GM12878 (cell line): ENCODE results near the gene IREB2. TPM values are rescaled to one million over a fixed set of nuclear protein-coding genes. Genes with fewer than 3 reads are reported as not detected.

ENCODE experiments used
- ASH2L ChIP-seq: fragments of 300-600, 200-600 bp; sonication (generic); IDR thresholded peaks from 2 replicates; pipeline ENCODE4 v1.6.1; 2017; ENCODE audit warnings: low read depth, mild to moderate bottlenecking, borderline replicate concordance
- BRCA1 ChIP-seq: IDR thresholded peaks from 2 replicates; pipeline ENCODE4 v1.6.1; 2011; ENCODE audit warnings: low read depth, low read length, improper control_type of control experiment
- CBX3 ChIP-seq: fragments of 200-600 bp; sonication (generic); IDR thresholded peaks from 2 replicates; pipeline ENCODE4 v1.6.1; 2016; ENCODE audit warnings: low read depth, borderline replicate concordance
- CREB1 ChIP-seq: IDR thresholded peaks from 2 replicates; pipeline ENCODE4 v1.6.1; 2012; ENCODE audit warnings: low read depth, mild to moderate bottlenecking, inconsistent platforms
- FOS ChIP-seq: IDR thresholded peaks from 3 replicates; pipeline ENCODE4 v1.6.1; 2011; ENCODE audit warnings: borderline replicate concordance; ENCODE audit not compliant: insufficient read length; ENCODE audit errors: extremely low read depth
- FOXM1 ChIP-seq: IDR thresholded peaks from 2 replicates; pipeline ENCODE4 v1.6.1; 2012; ENCODE audit warnings: low read depth, mild to moderate bottlenecking, inconsistent platforms, low read length, moderate library complexity
- HSF1 ChIP-seq: fragments of 150-350 bp; IDR thresholded peaks from 2 replicates; pipeline ENCODE4 v1.6.1; 2014; ENCODE audit warnings: mild to moderate bottlenecking, low read depth, low read length
- IRF5 ChIP-seq: fragments of 450-650 bp; IDR thresholded peaks from 2 replicates; pipeline ENCODE4 v1.6.1; 2017; ENCODE audit warnings: borderline replicate concordance
- REST ChIP-seq: IDR thresholded peaks from 2 replicates; pipeline ENCODE4 v1.6.1; 2012; ENCODE audit warnings: mild to moderate bottlenecking, low read depth, low read length
- SRF ChIP-seq, 2 experiments: IDR thresholded peaks; 2 replicates each; pipeline ENCODE4 v1.6.1; 2011; ENCODE audit warnings: low read depth in 2 of 2, low read length in 2 of 2, mild to moderate bottlenecking in 1 of 2, moderate library complexity in 1 of 2
- USF2 ChIP-seq: IDR thresholded peaks from 2 replicates; pipeline ENCODE4 v1.6.1; 2011; ENCODE audit warnings: low read depth, low read length, improper control_type of control experiment, borderline replicate concordance
- YBX1 ChIP-seq: fragments of 450-650 bp; IDR thresholded peaks from 2 replicates; pipeline ENCODE4 v1.6.1; 2016; ENCODE audit warnings: antibody characterized with exemption
- ZNF622 ChIP-seq: fragments of 450-650 bp; IDR thresholded peaks from 2 replicates; pipeline ENCODE4 v1.6.1; 2017; ENCODE audit warnings: mild to moderate bottlenecking, inconsistent platforms
- polyA plus RNA-seq, 11 experiments: library from polyadenylated mRNA; depleted of rRNA in 4 of 11; unstranded in 6 of 11; stranded (reverse) in 5 of 11; fragments of >200 nt; fragmentation: Nextera tagmentation in 4 of 11; fragmentation: Illumina TruSeq in 1 of 11; extraction: Ambion mirVana in 4 of 11; extraction: Trizol in 1 of 11; gene quantifications; 1 replicate in 1 of 11; 2 replicates in 10 of 11; pipeline versions ENCODE4 v1.2.1 to v1.2.3, GENCODE V29; 2011 to 2016; ENCODE audit warnings: inconsistent platforms in 2 of 11, missing spikeins in 2 of 11, low read depth in 1 of 11
- total RNA-seq, 4 experiments: library from RNA; depleted of rRNA in 3 of 4; stranded (reverse); fragments of >200 nt in 3 of 4; fragmentation: Illumina TruSeq in 1 of 4; extraction: Trizol in 1 of 4; gene quantifications; 2 replicates each; pipeline versions ENCODE4 v1.2.1 to v1.2.3, GENCODE V29; 2013 to 2021
- TF ChIP-seq, protein P1 (sequence below): IDR thresholded peaks from 2 replicates; pipeline ENCODE4 v1.6.1; 2011; ENCODE audit warnings: low read depth, mild to moderate bottlenecking, low read length, moderate library complexity, borderline replicate concordance; ENCODE audit errors: extremely low read depth
- TF ChIP-seq, protein P2 (sequence below): IDR thresholded peaks from 2 replicates; pipeline ENCODE4 v1.6.1; 2012; ENCODE audit warnings: low read depth, low read length, improper control_type of control experiment
- TF ChIP-seq, protein P3 (sequence below): fragments of 450-650 bp; formaldehyde crosslinking; IDR thresholded peaks from 2 replicates; pipeline ENCODE4 v1.4.0; 2022; ENCODE audit warnings: mild to moderate bottlenecking, moderate library complexity

Gene IREB2
- total and polyA plus RNA-seq, 10 of the 15 experiments (the other 5 are each of a cell fraction or from before 2014, with no cell fraction given): 13.0 to 52.4 (median 24.4) TPM

DNA sequence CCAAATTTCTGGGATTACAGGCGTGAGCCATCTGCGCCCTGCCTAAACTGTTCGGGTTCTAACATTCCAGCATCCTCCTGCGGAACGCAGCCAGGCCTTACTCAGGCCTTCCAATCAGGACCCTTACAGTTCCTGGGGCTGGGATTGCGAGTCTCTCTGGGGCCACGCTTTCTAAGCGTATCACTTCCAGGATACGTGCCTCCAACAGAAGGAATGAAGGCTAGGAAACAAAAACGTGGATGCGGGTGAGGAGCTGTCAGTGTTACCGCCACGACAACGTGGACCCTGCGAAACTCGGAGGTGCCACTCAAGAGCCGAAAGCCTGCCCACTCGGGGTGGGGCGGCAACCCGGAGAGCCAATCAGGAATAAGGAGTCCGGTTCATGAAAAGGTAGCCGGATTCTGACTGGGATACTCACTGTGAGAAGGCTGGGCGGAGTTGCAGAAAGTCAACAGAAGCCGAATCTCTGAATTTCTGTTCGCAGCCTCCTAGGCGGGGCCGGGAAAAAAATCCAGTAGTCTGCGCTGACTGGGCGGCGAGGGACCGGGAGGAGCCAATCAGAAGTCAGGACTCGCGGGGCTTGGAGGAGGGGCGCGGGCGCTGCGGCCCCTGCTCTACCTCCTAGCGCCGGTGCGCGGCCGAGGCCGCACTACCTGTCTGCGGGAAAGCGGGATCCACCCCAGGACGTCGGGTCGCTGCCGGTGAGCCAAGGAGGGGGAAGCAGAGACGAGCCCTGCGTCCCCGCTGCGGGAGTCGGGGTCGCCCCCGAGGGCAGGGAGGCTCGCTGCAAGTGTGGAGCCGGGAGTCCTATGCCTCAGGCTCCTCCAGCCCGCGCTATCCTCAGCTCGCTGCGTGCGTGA, 69.2 kb downstream of the IREB2 start, which contains the start of gene HYKK (continued):
- TF ChIP-seq IRF5: no peak
- TF ChIP-seq CBX3: no peak
- TF ChIP-seq USF2: no peak
- TF ChIP-seq, protein P1, sequence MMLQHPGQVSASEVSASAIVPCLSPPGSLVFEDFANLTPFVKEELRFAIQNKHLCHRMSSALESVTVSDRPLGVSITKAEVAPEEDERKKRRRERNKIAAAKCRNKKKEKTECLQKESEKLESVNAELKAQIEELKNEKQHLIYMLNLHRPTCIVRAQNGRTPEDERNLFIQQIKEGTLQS: no peak
- no peak for TF ChIP-seq HSF1
- TF ChIP-seq, protein P2, sequence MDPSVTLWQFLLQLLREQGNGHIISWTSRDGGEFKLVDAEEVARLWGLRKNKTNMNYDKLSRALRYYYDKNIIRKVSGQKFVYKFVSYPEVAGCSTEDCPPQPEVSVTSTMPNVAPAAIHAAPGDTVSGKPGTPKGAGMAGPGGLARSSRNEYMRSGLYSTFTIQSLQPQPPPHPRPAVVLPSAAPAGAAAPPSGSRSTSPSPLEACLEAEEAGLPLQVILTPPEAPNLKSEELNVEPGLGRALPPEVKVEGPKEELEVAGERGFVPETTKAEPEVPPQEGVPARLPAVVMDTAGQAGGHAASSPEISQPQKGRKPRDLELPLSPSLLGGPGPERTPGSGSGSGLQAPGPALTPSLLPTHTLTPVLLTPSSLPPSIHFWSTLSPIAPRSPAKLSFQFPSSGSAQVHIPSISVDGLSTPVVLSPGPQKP: no peak
- TF ChIP-seq SRF (IDR thresholded peaks at IDR 0.05; ENCODE audit: low read depth in 2 of 2, low read length in 2 of 2): no peak
- TF ChIP-seq, protein P3, sequence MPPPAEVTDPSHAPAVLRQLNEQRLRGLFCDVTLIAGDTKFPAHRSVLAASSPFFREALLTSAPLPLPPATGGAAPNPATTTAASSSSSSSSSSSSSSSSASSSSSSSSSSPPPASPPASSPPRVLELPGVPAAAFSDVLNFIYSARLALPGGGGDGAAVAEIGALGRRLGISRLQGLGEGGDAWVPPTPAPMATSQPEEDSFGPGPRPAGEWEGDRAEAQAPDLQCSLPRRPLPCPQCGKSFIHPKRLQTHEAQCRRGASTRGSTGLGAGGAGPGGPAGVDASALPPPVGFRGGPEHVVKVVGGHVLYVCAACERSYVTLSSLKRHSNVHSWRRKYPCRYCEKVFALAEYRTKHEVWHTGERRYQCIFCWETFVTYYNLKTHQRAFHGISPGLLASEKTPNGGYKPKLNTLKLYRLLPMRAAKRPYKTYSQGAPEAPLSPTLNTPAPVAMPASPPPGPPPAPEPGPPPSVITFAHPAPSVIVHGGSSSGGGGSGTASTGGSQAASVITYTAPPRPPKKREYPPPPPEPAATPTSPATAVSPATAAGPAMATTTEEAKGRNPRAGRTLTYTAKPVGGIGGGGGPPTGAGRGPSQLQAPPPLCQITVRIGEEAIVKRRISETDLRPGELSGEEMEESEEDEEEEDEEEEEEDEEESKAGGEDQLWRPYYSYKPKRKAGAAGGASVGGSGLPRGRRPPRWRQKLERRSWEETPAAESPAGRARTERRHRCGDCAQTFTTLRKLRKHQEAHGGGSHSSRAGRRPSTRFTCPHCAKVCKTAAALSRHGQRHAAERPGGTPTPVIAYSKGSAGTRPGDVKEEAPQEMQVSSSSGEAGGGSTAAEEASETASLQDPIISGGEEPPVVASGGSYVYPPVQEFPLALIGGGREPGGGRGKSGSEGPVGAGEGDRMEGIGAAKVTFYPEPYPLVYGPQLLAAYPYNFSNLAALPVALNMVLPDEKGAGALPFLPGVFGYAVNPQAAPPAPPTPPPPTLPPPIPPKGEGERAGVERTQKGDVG (CRISPR knock-in tag): no peak
- TF ChIP-seq REST: no peak
- TF ChIP-seq FOS: no peak
- no peak for TF ChIP-seq YBX1
- TF ChIP-seq FOXM1: no peak
- no peak for TF ChIP-seq ASH2L
- no peak for TF ChIP-seq BRCA1
- no peak for TF ChIP-seq CREB1
- TF ChIP-seq ZNF622: no peak
